ENCODE measurements around the gene NUDT14. TPM values are rescaled to one million over a fixed set of nuclear protein-coding genes. Genes with fewer than 3 reads are reported as not detected.

Gene NUDT14
- total RNA-seq, 4 donors from 2014 or later: 12.9 to 19.4 (median 15.7) TPM

DNA sequence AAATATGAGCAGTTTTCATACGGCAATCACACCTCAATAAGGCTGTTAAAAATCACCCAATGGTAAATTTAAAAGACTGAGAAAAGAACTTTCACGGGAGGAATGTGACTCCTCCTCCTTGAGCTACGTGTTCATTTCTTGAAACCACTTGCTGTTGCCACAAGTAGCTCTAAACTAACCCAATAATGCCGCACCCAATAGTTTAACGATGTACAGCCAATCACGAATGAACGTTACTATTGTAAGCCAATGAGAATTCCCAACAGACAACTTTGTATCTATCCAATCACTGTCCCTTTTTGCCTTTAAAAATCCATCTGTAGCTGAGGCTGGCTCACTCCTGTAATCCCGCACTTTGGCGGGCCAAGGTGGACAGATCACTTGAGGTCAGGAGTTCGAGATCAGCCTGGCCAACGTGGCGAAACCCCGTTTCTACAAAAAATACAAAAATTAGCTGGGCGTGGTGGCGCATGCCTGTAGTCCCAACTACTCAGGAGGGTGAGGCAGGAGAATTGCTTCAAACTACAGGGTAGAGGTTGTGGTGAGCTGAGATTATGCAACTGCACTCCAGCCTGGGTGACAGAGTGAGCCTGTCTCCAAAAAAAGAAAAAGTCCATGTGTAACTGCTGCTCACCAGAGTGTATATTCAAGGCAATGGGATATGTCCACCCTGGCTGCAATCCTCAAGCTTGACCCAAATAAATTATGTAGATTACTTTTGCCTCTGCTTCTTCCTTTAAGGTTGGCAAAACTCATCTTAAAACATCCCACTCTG, 42.8 kb upstream of the NUDT14 start:
- 84 to 93% methylated on average over 15 of the region's 15 CpGs for WGBS, 2 donors
- DNase-seq (ENCODE audit: low spot score in 2 of 2): no peak

DNA sequence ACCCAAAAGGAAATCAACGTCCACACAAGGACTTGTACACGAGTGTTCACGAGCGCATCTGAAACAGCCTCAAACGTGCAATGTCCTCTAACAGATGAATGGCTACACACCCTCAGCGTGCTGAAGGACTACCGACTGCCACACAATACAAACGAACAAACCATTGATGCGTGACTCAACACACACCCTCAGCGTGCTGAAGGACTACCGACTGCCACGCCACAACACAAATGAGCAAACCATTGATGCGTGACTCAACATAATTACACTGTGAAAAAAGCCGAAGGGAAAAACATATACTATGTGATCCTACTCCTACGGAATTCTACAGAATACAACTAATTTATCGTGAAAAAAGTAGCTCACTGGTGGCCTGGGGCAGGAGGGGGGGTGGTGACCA, 42.1 kb upstream of the NUDT14 start:
- 95% methylated on average over 16 of the region's 16 CpGs for WGBS, 2 donors
- intact Hi-C loops (cut with DNase I; ENCODE audit: low total_unique reads): no loop called here
- no peak overlapping the region for H3K4me3 ChIP-seq (ENCODE audit: low read depth, poor library complexity, severe bottlenecking)
- TF ChIP-seq POLR2A (IDR thresholded peaks at IDR 0.05): no peak
- TF ChIP-seq, protein P1, sequence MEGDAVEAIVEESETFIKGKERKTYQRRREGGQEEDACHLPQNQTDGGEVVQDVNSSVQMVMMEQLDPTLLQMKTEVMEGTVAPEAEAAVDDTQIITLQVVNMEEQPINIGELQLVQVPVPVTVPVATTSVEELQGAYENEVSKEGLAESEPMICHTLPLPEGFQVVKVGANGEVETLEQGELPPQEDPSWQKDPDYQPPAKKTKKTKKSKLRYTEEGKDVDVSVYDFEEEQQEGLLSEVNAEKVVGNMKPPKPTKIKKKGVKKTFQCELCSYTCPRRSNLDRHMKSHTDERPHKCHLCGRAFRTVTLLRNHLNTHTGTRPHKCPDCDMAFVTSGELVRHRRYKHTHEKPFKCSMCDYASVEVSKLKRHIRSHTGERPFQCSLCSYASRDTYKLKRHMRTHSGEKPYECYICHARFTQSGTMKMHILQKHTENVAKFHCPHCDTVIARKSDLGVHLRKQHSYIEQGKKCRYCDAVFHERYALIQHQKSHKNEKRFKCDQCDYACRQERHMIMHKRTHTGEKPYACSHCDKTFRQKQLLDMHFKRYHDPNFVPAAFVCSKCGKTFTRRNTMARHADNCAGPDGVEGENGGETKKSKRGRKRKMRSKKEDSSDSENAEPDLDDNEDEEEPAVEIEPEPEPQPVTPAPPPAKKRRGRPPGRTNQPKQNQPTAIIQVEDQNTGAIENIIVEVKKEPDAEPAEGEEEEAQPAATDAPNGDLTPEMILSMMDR (IDR thresholded peaks at IDR 0.05): no peak
- no peak for DNase-seq (ENCODE audit: low spot score in 2 of 2)

More for the DNA sequence above, 42.8 kb upstream of the NUDT14 start:
- intact Hi-C loops (cut with DNase I; ENCODE audit: low total_unique reads): no loop called here
- no peak overlapping the region for H3K4me3 ChIP-seq (ENCODE audit: low read depth, poor library complexity, severe bottlenecking)
- no peak for TF ChIP-seq POLR2A (IDR thresholded peaks at IDR 0.05)
- TF ChIP-seq, protein P1 (IDR thresholded peaks at IDR 0.05): no peak

DNA sequence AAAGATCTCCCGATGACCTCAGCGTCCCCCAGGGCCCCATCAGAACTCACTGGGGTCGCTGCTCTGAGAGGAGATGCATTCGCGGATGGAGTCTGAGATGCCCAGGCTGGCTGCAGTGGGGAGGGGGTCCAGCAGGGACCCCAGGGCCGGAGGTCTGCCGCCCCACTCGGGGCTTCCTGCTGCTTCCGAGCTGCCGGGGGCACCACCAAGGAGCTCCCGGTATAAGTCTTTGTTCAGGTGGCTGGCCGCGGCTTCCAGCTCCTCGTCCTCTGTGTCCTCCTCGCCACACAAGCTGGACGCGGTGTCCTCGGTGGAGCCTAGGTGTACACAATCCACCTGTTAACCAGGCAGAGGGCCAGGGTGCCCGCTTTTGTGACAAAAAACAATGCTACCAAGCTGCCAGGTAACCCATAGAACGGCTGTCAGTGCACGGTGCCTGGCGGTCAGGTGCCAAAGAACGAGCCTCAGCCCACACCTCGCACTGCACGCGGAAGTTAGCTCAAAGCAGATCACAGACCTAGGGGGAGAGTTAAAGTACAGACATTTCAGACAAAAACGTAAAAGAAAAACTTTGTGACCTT, 40.6 kb upstream of the NUDT14 start:
- intact Hi-C loops (cut with DNase I; ENCODE audit: low total_unique reads): no loop called here
- H3K4me3 ChIP-seq (ENCODE audit: low read depth, poor library complexity, severe bottlenecking): no peak overlapping the region
- TF ChIP-seq, protein P1 (IDR thresholded peaks at IDR 0.05): no peak
- TF ChIP-seq POLR2A (IDR thresholded peaks at IDR 0.05): no peak
- no peak for DNase-seq (ENCODE audit: low spot score in 2 of 2)
- WGBS, 2 donors: 94 to 95% methylated on average over 24 to 27 of the region's 27 CpGs

DNA sequence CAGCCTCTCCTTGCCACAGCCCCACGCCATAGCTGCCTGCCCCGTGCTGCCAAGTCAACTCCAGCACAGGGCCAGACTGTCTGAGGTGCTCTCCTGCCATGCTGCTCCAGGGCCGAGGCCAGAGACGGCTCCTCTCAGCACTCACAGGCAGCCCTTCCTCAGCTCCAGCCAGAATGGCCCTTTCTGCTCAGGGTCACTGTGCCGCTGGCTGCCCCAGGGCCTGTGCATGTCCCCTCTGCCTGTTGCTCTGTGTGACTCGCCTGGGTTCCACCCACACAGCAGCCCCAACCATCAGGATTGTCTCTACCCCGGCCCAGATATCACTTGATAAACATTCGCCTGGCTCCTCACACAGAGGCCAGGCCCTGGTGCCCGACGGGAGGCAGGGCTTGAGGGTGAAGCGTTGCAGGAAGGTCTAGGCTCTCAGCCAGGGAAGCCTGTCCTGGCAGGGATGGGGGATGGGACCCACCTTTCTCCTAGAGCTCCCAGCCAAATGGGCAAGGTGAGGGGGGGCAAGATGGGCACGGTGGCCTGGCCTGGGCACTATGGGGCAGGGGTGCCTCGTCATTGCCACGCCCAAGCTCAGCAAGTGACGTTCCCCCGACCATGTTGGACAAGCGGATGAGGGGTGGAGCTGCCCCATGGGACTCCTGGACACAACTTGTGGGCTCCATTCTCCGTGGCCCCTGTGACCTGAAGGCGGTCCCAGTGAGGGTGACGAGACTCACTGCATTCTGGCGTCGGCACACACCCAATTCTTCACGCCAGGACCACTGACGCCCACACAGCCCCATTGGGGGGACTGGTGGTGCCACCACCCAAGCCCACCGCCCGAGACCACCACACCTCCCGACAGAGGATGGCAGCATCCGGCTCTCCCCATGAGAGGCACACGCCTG, 39.8 kb upstream of the NUDT14 start:
- DNase-seq (ENCODE audit: low spot score in 2 of 2): no peak
- H3K4me3 ChIP-seq (ENCODE audit: low read depth, poor library complexity, severe bottlenecking): no peak overlapping the region
- 75 to 91% methylated on average over 22 to 29 of the region's 29 CpGs for WGBS, 2 donors
- no peak for TF ChIP-seq POLR2A (IDR thresholded peaks at IDR 0.05)
- TF ChIP-seq, protein P1 (IDR thresholded peaks at IDR 0.05): no peak
- intact Hi-C loops (cut with DNase I; ENCODE audit: low total_unique reads): no loop called here

- WGBS, 2 donors: 94 to 98% methylated on average over 12 to 17 of the region's 17 CpGs
- no peak for DNase-seq (ENCODE audit: low spot score in 2 of 2)
- no peak for TF ChIP-seq POLR2A (IDR thresholded peaks at IDR 0.05)
- TF ChIP-seq, protein P1 (IDR thresholded peaks at IDR 0.05): no peak
- H3K4me3 ChIP-seq (ENCODE audit: low read depth, poor library complexity, severe bottlenecking): no peak overlapping the region
- intact Hi-C loops (cut with DNase I; ENCODE audit: low total_unique reads): no loop called here
These were observed 38.6 kb upstream of the NUDT14 start for GRCh38 chr14:105219753-105220152.

All from lower leg skin (tissue), 4 donors.